B cell (primary cell): ENCODE results near the gene MPC1. TPM values are rescaled to one million over a fixed set of nuclear protein-coding genes. Genes with fewer than 3 reads are reported as not detected.

Experiments used
- ATAC-seq: fragments of 200-7000 bp; cut with Tn5 transposase; one replicate; pipeline ENCODE4 v1.10.0; 2021; ENCODE audit warnings: low read depth, mild to moderate bottlenecking, moderate number of reproducible peaks, moderate library complexity
- CTCF ChIA-PET: fragments of 350-600 bp; sonication (Branson Sonifier 250); formaldehyde crosslinking; loops from one replicate; lab custom pipeline; 2021; ENCODE audit warnings: antibody characterized with exemption, inconsistent platforms; lab: Charles Lee
- POLR2A ChIA-PET: fragments of 350-600 bp; sonication (Branson Sonifier 250); formaldehyde crosslinking; loops from one replicate; lab custom pipeline; 2021; ENCODE audit warnings: antibody characterized with exemption; lab: Charles Lee
- DNase-seq: peaks from one replicate; pipeline ENCODE4 v3.0.0; 2013
- H2AFZ ChIP-seq: 2 replicates; pipeline ENCODE4 v1.6.1; 2012; ENCODE audit warnings: mild to moderate bottlenecking, low read depth, low read length; ENCODE audit not compliant: insufficient read depth, poor library complexity, severe bottlenecking
- H3K27ac ChIP-seq, 2 donors: 1 replicate in 1 of 2; 2 replicates in 1 of 2; pipeline ENCODE4 v1.5.1; 2012 to 2013; ENCODE audit warnings: low read length in 2 of 2, mild to moderate bottlenecking in 2 of 2, moderate library complexity in 1 of 2
- H3K27me3 ChIP-seq, 4 experiments: fragments of 200-600 bp in 1 of 4; sonication (generic) in 1 of 4; replicated peaks in 1 of 4; 1 replicate in 2 of 4; 2 replicates in 2 of 4; pipeline versions ENCODE4 v1.6.1 to v1.7.0; 2013 to 2016; ENCODE audit warnings: low read length in 3 of 4, mild to moderate bottlenecking in 2 of 4, mixed read lengths in 1 of 4, moderate library complexity in 1 of 4; ENCODE audit not compliant: insufficient read depth in 4 of 4, control insufficient read depth in 3 of 4; ENCODE audit errors: control extremely low read depth in 1 of 4
- H3K36me3 ChIP-seq, 2 experiments: replicated peaks in 1 of 2; 1 replicate in 1 of 2; 2 replicates in 1 of 2; pipeline versions ENCODE4 v1.6.1 to v1.7.1; 2013; ENCODE audit warnings: low read length in 1 of 2; ENCODE audit not compliant: insufficient read depth in 2 of 2, control insufficient read depth in 1 of 2; ENCODE audit errors: control extremely low read depth in 1 of 2, extremely low read depth in 1 of 2
- H3K4me1 ChIP-seq, 2 donors: fragments of 200-600 bp in 1 of 2; sonication (generic) in 1 of 2; 1 replicate in 1 of 2; 2 replicates in 1 of 2; pipeline versions ENCODE4 v1.5.1 to v1.6.1; 2013 to 2017; ENCODE audit warnings: low read length in 2 of 2; ENCODE audit not compliant: control insufficient read depth in 2 of 2, insufficient read depth in 2 of 2
- H3K4me2 ChIP-seq: replicated peaks from 2 replicates; pipeline ENCODE3; 2012; ENCODE audit warnings: mild to moderate bottlenecking, low read depth, low read length; ENCODE audit not compliant: poor library complexity, severe bottlenecking
- H3K4me3 ChIP-seq, 5 experiments: fragments of 200-600 bp in 1 of 5; sonication (generic) in 1 of 5; 1 replicate in 3 of 5; 2 replicates in 2 of 5; pipeline versions ENCODE4 v1.5.1 to v1.7.0; 2011 to 2016; ENCODE audit warnings: low read length in 4 of 5, mild to moderate bottlenecking in 4 of 5, low read depth in 2 of 5, control low read depth in 1 of 5, moderate library complexity in 1 of 5; ENCODE audit not compliant: insufficient read depth in 1 of 5; ENCODE audit errors: control extremely low read depth in 1 of 5, extremely low read depth in 1 of 5
- H3K79me2 ChIP-seq: fragments of 200-600 bp; sonication (generic); one replicate; pipeline ENCODE4 v1.6.0; 2016; ENCODE audit warnings: low read length; ENCODE audit not compliant: control insufficient read depth, insufficient read depth
- H3K9ac ChIP-seq: fragments of 200-600 bp; sonication (generic); 2 replicates; pipeline ENCODE4 v1.6.1; 2017; ENCODE audit warnings: mild to moderate bottlenecking, low read length, moderate library complexity
- H3K9me3 ChIP-seq, 3 donors: one replicate each; pipeline versions ENCODE4 v1.6.1 to v1.7.1; 2013; ENCODE audit warnings: low read length in 2 of 3; ENCODE audit not compliant: control insufficient read depth in 2 of 3, insufficient read depth in 1 of 3; ENCODE audit errors: control extremely low read depth in 1 of 3
- H4K20me1 ChIP-seq: 2 replicates; pipeline ENCODE4 v1.6.0; 2012; ENCODE audit warnings: mild to moderate bottlenecking, low read length; ENCODE audit not compliant: insufficient read depth, control insufficient read depth, poor library complexity, severe bottlenecking
- H3K27ac Mint-ChIP-seq: one replicate; pipeline ENCODE4 v1.8.0; 2021; ENCODE audit warnings: mixed read lengths
- H3K27me3 Mint-ChIP-seq: one replicate; pipeline ENCODE4 v1.8.0; 2021; ENCODE audit warnings: mixed read lengths
- H3K4me1 Mint-ChIP-seq: one replicate; pipeline ENCODE4 v1.8.0; 2021; ENCODE audit warnings: mixed read lengths
- H3K4me3 Mint-ChIP-seq: one replicate; pipeline ENCODE4 v1.8.0; 2021; ENCODE audit warnings: mixed read lengths
- H3K9me3 Mint-ChIP-seq: one replicate; pipeline ENCODE4 v1.8.0; 2022; ENCODE audit warnings: mixed read lengths; ENCODE audit not compliant: insufficient read depth
- CTCF ChIP-seq: fragments of 200-600 bp; IDR thresholded peaks from one replicate; pipeline ENCODE4 v1.8.0; 2022; ENCODE audit warnings: antibody characterized with exemption, mild to moderate bottlenecking
- EZH2 ChIP-seq: IDR thresholded peaks from 2 replicates; pipeline ENCODE4 v1.6.1; 2012; ENCODE audit warnings: borderline replicate concordance, low read depth, mild to moderate bottlenecking, moderate library complexity, low read length; ENCODE audit not compliant: insufficient read depth, poor library complexity, severe bottlenecking
- WGBS: methylation state at CpG from one replicate; pipeline ENCODE4 v1.1.5; 2013; ENCODE audit warnings: missing lambda C conversion rate; ENCODE audit not compliant: insufficient coverage; 5-methylcytosine and 5-hydroxymethylcytosine counted together
- intact Hi-C: fragments of 100-400 bp; cut with micrococcal nuclease; formaldehyde crosslinking; loops from one replicate; pipeline ENCODE4 v1.10.0; 2022
- polyA plus RNA-seq: library from polyadenylated mRNA; depleted of rRNA; stranded (reverse); fragments of >200 nt; gene quantifications from 2 replicates; pipeline ENCODE4 v1.2.3, GENCODE V29; 2012
- total RNA-seq, 2 donors: library from RNA; stranded (reverse); fragments of 120-200 nt in 1 of 2; gene quantifications; 1 replicate in 1 of 2; 2 replicates in 1 of 2; pipeline versions ENCODE4 v1.2.3 to v1.2.4, GENCODE V29; 2013 to 2022

MPC1 gene
- total and polyA plus RNA-seq, 2 donors (not counting 1 experiment from before 2014, with no cell fraction given): 19.8 to 23.9 TPM

GRCh38 chr6:166408936-166409755 is 26.4 kb upstream of the MPC1 start:
- H2AFZ ChIP-seq: no peak overlapping the region
- intact Hi-C loops: no loop called here
- H3K4me3 ChIP-seq: no peak overlapping the region
- no peaks in the 10 kb centered on the region for H4K20me1 ChIP-seq
- H3K27me3 ChIP-seq: no peaks in the 10 kb centered on the region
- H3K27ac ChIP-seq: no peak overlapping the region
- WGBS: 82% methylated on average over 15 of the region's 22 CpGs
- Mint-ChIP-seq H3K4me1 (peaks cover 12% of the 10 kb centered on the region), H3K4me3 (no peak overlapping the region), H3K27ac (no peak overlapping the region), H3K27me3 (peaks cover 4% of the 10 kb centered on the region), H3K9me3 (no peaks in the 10 kb centered on the region)
- H3K4me2 ChIP-seq: no peak overlapping the region
- no peaks in the 10 kb centered on the region for H3K79me2 ChIP-seq
- no peak for DNase-seq
- no peak for ATAC-seq
- CTCF ChIA-PET: no interaction called here
- no peaks in the 10 kb centered on the region for H3K9me3 ChIP-seq
- H3K9ac ChIP-seq: no peak overlapping the region
- peaks cover 0 to 8% of the 10 kb centered on the region in 2 donors for H3K4me1 ChIP-seq
- POLR2A ChIA-PET: no interaction called here
- no peaks in the 10 kb centered on the region for H3K36me3 ChIP-seq
- TF ChIP-seq CTCF (no peak), EZH2 (no peak)

GRCh38 chr6:166406197-166406596 is 23.5 kb upstream of the MPC1 start:
- Histone ChIP-seq H3K36me3 (no peaks in the 10 kb centered on the region), H3K4me3 (no peak overlapping the region), H3K9ac (no peak overlapping the region), H3K9me3 (no peaks in the 10 kb centered on the region), H3K27ac (no peak overlapping the region), H3K27me3 (no peaks in the 10 kb centered on the region), H2AFZ (no peak overlapping the region), H4K20me1 (no peaks in the 10 kb centered on the region), H3K4me2 (no peak overlapping the region), H3K79me2 (no peaks in the 10 kb centered on the region), H3K4me1 (peaks cover 0 to 8% of the 10 kb centered on the region in 2 donors)
- ATAC-seq (no peak), DNase-seq (no peak)
- intact Hi-C loops: no loop called here
- 97% methylated on average over 10 of the region's 12 CpGs for WGBS
- ChIA-PET CTCF (no interaction called here), POLR2A (no interaction called here)
- Mint-ChIP-seq H3K9me3 (no peaks in the 10 kb centered on the region), H3K27ac (no peak overlapping the region), H3K27me3 (peaks cover 4% of the 10 kb centered on the region), H3K4me1 (peaks cover 12% of the 10 kb centered on the region), H3K4me3 (no peak overlapping the region)
- TF ChIP-seq EZH2 (no peak), CTCF (no peak)
